HG02870 (cell line): ENCODE data around the gene GRIK2.
"Not testable (repeated sequence)": the region's sequence is repeated elsewhere in the genome, so short reads cannot be mapped to it uniquely, and the experiment has no call there.

Source experiments
- ATAC-seq: cut with Tn5 transposase; IDR thresholded peaks from one replicate; pipeline ENCODE4 v1.9.1; 2021; ENCODE audit warnings: mild to moderate bottlenecking, moderate library complexity; ENCODE audit not compliant: unreplicated experiment

The GRIK2 gene

DNA sequence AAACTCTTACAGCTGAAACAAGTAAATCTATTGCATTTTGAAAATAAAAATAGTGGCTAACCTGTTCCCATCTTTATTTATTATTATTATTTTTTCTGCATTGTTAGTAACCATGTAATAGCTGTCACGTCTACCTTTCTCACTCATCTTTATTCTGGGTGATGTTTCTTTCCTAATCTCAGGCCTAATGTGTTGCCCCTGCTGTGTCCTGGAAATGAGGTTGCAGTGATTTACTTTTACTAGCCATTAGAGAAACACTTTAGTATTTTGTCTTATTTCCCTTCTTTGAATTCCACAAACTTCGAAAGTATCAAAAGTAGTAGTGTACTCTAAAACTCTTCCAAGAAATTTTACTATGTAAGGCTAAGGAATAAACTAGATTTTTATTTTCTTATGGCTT, 546.9 kb downstream of the GRIK2 start:
- no peak for ATAC-seq

DNA sequence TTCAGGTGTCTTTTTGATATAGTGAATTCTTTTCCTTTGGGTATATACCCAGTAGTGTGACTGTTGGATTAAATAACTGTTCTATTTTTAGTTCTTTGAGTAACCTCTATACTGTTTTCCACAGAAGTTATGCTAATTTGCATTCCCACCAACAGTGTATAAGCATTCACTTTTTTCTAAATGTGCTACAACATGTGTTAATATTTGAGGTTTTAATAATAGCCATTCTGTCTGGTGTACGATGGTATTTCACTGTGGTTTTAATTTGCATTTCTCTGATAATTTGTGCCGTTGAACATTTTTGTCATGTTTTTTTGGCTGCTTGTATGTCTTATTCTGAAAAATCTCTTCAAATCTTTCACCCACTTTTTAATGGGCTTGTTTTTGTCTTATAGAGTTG, 563.5 kb downstream of the GRIK2 start:
- ATAC-seq, result no peak

DNA sequence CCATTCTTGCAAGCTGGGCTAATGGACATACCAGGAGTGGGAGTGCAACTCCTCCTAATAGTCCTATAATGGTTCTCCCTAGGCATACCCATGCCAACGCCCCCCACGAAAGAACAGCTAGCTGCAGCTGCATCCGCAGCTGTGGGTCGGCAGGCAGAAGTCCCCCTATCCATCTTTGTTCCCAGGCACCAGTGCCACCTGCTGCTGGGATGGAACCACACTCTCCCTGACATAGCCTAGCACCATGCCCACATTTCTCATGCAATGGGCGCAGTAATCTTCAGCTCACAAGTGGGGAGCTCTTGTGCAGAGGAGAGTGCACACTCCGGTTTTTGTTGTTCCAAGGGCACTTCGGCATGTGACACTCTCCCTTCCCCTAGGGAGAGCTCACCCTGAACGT, 567.8 kb downstream of the GRIK2 start:
- no peak for ATAC-seq

- no peak for ATAC-seq
Measured at GRCh38 chr6:101980924-101981323, 587.4 kb downstream of the GRIK2 start.

DNA sequence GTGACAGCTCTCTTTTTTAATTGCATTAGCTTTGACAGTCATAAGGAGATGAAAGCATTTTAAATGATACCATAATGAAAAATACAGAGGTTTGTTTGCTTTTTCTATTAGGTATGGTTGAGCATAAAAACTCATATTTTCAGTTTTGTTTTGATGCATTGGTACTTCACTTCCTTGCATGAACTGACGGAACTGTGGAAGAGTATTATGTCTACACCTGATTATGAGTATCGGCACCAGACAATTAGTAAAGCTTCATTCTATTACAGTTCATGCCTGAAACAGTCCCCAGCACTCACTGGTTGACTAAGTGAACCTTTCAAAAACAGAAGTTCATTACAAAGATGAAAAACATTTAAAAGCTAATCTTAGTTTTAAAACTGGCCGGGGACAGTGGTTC, 593.0 kb downstream of the GRIK2 start:
- ATAC-seq, result no peak

- no peak for ATAC-seq
Measured at GRCh38 chr6:101992286-101992685, 598.8 kb downstream of the GRIK2 start.

- ATAC-seq, result no peak
Measured at GRCh38 chr6:101994521-101994920, 601.0 kb downstream of the GRIK2 start.

DNA sequence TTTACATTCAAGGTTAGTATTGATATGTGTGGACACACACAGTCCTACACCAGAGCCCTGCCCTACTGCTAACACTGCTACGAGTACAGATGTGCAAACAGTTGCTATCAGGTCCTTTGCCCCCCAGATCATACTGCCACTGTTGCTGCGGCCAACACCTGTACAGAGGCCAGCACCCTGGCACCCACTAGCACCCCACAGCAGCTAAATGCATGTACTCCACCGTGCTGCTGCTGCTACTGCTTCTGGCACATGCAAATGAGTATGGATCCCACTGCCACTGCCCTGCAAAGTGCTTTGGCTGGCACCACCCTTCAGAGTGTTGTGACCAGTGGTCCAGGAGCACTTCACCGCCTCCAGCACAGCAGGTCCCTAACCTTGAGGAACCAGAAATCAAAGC, 621.9 kb downstream of the GRIK2 start:
- no peak for ATAC-seq

DNA sequence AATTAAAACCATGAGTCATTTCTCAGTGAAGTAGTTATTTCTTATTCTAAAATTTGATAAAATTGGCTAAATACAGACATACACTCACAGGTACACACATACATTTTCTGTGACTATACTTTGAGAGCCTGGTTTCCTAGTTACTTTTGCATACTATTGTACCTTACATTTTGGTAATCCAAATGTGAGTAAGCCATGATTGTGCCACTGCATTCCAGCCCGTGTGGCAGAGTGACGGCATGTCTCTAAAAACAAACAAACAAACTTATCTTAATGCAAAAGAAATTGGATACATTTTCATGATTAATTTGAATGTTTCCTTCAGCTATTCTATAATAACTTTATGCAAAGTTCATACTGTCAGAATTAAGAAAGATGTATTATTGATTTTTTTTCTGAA, 628.8 kb downstream of the GRIK2 start:
- no peak for ATAC-seq

DNA sequence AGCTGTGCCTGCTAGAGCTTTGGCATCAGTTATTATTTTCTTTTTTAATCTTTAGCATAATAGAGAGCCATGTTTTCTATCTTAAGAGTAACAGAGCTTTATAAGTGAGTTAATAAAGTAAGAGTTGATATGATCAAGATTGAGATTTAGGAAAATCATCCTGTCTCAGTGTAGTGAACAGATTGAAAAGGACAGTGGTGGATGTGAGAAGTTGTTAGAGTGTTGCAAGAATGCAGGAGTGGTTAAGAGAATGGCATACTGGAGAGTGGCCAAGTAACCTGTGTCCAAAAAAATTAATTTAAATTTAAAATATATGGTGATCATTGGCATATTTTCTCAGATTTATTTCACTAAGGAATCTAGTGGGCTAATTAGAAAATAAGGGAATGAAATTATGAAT, 629.3 kb downstream of the GRIK2 start:
- no peak for ATAC-seq

DNA sequence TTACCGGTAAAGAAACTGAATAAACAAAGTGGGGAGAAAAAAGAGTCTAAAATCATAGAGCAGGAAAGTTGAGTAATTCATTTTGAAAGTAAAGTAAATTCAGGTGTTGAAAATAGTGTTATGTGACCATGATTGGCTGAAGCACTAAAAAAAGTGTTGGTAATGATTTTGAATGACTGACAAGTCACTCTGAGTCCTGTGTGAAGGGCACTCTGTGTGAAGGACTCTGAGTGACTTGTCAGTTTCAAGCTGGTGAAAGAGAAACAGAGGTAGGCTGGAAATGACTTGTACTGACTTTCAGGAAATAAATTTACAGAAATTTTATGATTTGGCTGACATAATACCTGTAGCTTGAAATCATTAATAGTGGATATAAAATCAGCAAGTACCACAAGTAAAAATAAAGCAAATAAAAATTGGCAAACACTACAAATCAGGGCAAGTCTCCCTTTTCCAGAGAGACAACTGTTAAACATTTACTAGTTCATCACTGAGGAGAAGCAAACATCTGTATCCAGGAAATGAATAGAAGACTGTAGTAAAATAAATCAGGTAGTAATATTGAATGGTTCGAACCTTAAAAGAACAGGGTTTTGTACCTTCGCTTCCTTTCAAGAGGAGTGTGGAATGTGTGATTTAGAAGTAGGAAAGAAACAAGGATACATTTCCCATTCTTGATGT, 630.6 kb downstream of the GRIK2 start:
- ATAC-seq, result no peak

GRCh38 chr6:102026649-102027048, 633.1 kb downstream of the GRIK2 start:
- no peak for ATAC-seq

GRCh38 chr6:102028176-102028575, 634.7 kb downstream of the GRIK2 start:
- no peak for ATAC-seq

GRCh38 chr6:102038964-102039363, 645.5 kb downstream of the GRIK2 start:
- ATAC-seq, result no peak

- ATAC-seq, result no peak
Measured at GRCh38 chr6:102039441-102039840, 645.9 kb downstream of the GRIK2 start.

- ATAC-seq, result no peak
Measured at GRCh38 chr6:102051001-102051400, 657.5 kb downstream of the GRIK2 start.

DNA sequence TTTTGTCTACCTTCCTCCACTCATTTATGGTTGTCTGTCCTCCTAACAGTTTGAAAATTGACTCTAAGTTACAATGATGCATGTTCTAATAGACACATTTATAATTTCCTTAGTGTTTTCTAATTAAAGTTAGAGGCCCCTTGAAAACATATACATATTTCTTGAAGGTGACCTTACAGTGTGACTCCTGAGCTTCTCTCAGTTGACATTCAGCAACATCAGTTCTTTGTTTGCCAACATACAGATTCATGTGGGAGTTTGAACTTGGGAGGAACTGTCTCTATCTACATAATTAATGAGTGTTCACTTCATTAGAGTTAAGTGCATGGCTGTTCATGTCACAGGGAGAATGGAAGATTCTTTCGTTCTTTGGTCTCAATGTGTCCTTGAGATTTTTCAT, 658.2 kb downstream of the GRIK2 start:
- ATAC-seq, result no peak

- no peak for ATAC-seq
Measured at GRCh38 chr6:102064142-102064541, 670.6 kb downstream of the GRIK2 start.

DNA sequence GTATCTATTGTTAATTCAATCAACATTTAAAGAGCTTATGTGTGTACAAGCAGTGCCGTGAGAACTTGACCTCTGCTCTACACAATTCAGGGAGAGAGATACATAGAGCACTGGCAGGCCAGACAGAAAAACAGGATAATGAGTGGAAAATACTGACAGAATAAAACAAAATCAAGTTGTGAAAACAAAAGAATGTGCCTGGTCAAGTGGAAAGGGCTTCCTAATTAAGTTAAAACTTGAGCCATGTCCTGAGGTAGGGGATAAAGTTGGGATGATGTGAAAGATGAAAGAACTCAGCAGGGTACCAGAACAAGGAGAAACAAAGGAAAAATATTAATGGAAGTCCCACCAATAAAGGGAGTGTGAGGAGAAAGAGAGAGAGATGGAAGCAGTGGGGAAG, 672.8 kb downstream of the GRIK2 start:
- ATAC-seq, result no peak

DNA sequence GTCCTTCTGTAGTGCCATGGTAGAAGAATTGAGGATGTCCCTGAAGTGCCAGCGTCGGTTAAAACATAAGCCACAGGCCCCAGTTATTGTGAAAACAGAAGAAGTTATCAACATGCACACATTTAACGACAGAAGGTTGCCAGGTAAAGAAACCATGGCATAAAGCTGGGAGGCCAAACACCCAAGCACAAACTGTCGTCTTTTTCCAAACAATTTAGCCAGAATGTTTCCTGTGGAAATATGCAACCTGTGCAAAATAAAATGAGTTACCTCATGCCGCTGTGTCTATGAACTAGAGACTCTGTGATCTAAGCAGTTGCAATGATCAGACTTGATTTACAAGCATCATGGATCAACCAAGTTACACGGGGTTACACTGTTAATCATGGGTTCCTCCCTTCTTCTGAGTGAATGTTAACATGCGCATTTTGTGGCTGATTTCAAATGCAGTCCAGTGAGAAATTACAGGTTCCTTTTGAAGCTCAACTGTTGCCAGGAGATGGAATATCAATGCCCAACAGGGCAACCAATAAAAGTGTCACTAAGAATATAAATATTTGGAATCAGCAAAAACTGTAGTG, 674.9 kb downstream of the GRIK2 start:
- ATAC-seq, result no peak

- no peak for ATAC-seq
Measured at GRCh38 chr6:102075539-102075938, 682.0 kb downstream of the GRIK2 start.

- no peak for ATAC-seq
Measured at GRCh38 chr6:102085257-102085656, 691.7 kb downstream of the GRIK2 start.

- not testable (repeated sequence) for ATAC-seq
Measured at GRCh38 chr6:102088160-102088559, 694.7 kb downstream of the GRIK2 start.
